Endometrial microvascular endothelial cells (primary cell): Measurements from ENCODE around the gene RASSF1. TPM values are rescaled to one million over a fixed set of nuclear protein-coding genes. Genes with fewer than 3 reads are reported as not detected.

ENCODE experiments used
- in situ Hi-C: cut with HindIII; loops from 2 replicates; pipeline ENCODE4 v1.10.0; 2017; ENCODE audit warnings: low sequenced_read_pairs, low pct_unique_long_range_greater_than_20kb; ENCODE audit errors: inconsistent ontology term
- total RNA-seq: library from RNA; depleted of rRNA; stranded (reverse); fragments of >200 nt; gene quantifications from one replicate; pipeline ENCODE4 v1.2.3, GENCODE V29; 2015; ENCODE audit errors: inconsistent ontology term

RASSF1 gene
- total RNA-seq, 1 donor from 2014 or later, result 24.7 TPM

DNA sequence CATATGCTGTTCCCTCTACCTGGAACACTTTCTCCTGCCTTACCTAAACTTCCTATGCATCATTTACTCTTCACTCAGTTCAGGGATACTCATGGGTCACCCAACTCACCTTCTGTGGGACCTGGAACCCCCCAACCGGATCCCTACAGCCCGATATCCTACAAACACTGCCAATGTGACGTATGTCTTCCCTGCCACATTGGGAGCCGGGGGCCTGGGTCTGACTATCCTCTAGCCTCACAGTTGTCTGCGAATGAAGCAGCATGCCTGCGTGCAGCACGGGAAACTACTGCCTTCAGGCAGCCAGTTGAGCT is 9.5 kb upstream of the RASSF1 start:
- in situ Hi-C loops, result no loop called here

GRCh38 chr3:50347187-50347813 is 6.7 kb upstream of the RASSF1 start:
- in situ Hi-C loops, result no loop called here

GRCh38 chr3:50345586-50346234 is 5.1 kb upstream of the RASSF1 start, which contains the start of gene ZMYND10:
ZMYND10 (minus strand) TSS chr3:50345732; CDS start chr3:50345579, 153 bp downstream.
- in situ Hi-C loops, result no loop called here

DNA sequence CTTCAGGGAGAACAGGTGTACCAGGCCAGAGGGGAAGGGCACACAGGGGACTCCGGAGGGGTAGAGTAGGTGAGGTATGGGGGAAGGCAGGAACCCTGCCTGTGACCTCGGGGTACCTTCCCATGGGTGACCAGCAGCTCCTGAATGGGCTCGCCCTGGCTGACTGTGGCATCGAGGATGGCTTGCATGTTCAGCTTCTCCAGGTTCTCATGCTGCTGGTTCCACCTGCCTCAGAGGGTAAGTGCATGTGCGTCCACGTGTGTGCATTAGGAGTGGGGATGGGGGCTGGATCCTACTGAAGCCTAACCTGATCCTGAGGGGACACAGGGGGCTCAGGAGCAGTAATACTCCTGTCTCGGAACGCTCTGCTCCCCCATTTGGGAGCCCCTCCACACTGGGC is 4.4 kb upstream of the RASSF1 start:
- in situ Hi-C loops, result no loop called here

- in situ Hi-C loops, result no loop called here
Measured at GRCh38 chr3:50342813-50343633, 2.4 kb upstream of the RASSF1 start.

DNA sequence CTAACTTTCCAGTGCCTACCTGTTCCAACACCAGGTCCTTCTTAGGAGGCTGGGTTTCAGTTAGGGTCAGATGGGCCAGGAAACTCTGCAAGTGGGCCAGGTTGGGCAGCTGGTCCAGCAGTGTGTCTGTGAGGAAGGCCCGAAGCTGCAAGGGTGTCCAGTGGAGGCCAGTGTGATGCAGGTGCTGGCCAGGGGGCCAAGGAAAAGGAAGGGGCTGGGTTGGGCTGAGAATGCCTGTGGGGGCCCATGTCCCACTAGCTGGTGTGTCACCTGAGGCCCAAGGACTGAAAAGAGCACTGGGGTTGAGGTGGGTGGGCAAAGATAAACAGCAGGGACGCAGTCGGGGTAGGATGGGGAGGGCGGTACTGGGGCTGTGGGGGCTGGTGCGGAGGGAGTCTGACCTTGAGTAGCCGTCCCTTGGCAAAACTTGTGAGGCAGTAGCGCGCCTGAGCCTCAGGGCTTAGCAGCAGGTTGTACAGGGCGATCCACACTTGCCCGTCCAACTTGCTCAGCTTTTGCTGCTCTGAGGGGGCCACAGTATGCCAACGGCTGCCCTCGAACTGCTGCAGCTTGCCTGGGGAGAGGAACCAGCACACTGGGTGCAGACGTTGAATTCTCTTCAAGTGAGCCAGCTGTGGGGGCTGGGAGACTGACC is 1.5 kb upstream of the RASSF1 start:
- in situ Hi-C loops, result no loop called here

- in situ Hi-C loops, result no loop called here
Measured at GRCh38 chr3:50341537-50341936, 901 bp upstream of the RASSF1 start.

- in situ Hi-C loops, result no loop called here
Measured at GRCh38 chr3:50340147-50340447, 539 bp downstream of the RASSF1 start.

DNA sequence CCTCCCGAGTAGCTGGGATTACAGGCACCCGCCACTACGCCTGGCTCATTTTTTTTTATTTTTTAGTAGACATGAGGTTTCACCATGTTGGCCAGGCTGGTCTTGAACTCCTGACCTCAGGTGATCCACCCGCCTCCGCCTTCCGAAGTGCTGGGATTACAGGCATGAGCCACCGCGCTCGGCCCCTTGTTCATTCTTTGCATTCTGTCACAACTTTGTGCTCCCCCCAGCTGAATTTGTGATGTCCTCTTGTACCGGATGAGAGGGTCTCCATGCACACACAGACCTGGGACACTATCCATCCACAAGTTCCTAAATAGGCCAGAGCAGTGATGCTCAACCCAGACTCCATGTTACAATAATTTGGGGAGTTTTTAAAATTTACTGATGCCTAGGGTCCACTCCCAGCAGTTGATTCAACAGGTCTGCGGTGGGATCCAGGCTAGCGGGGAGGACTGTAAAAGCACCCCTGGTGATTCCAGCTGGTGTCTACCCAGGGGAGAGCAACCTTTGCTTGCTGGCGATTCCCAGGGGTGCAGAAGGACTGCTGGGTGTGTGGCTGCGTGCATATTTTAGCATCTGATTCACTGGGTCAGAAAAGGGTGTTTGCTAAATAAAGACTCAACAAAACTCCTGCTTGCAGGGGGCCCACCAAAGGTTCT is 1.0 kb downstream of the RASSF1 start:
- in situ Hi-C loops, result loop anchor here (10.0 kb wide), 1 partner anchor 95 kb away; no protein-coding TSS in a partner anchor

DNA sequence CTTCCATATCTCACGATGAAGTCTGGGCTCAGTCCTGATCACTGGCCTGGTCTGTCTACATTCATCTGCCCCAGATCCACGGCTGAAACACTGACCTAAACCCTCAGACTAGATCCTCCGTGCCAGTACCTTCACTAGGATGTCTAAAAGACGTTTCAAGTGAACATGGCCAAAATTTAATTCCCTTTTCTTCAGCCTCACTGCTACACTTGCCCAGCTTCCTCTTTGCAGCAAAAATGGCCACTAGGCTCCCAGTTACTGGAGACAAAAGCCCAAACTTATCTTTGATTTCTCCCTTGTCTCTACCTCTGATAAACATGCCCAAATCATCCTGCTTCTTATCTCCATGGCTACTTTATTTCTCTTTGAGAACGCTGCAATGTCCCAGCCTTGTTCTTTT is 1.7 kb downstream of the RASSF1 start:
- in situ Hi-C loops, result loop anchor here (10.0 kb wide), 1 partner anchor 94 kb away; no protein-coding TSS in a partner anchor

DNA sequence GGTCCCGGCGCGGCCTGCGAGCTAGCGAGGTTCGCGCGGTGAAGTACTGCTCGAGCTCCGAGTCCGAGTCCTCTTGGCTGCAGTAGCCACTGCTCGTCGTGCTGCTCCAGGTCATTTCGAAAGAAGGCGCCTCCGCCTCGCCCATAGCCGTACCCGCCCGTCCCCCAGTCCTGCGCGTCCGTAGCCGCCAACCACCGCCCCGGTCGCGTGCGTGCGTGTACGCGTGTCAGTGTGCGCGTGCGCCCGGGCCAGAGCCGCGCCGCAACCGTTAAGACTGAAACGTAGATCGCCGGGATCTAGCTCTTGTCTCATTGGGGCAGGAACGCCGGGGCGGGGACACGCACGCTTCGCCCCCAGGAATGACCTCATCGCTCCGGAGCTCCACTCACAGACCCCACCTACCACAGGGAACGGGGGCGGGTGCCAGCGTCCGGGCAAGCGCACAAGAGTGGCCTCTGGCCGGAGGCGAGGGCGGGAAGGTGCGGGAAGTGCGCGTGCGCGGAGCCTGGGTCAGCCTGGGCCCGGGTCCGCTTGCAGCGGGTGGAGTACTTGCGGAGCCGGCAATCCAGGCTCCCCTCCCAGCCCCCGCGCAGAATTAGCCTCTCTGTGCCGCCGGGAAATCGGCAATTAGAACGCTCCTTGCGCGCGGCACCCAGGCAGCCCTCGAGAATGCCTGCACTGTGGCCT is 3.3 kb downstream of the RASSF1 start:
- in situ Hi-C loops, result loop anchor here (10.0 kb wide), 1 partner anchor 93 kb away; no protein-coding TSS in a partner anchor

GRCh38 chr3:50336452-50337174 is 4.0 kb downstream of the RASSF1 start:
- in situ Hi-C loops, result loop anchor here (10.0 kb wide), 1 partner anchor 92 kb away; no protein-coding TSS in a partner anchor

- in situ Hi-C loops, result loop anchor here (10.0 kb wide), 1 partner anchor 90 kb away; no protein-coding TSS in a partner anchor
Measured at GRCh38 chr3:50334339-50335075, 6.1 kb downstream of the RASSF1 start.

GRCh38 chr3:50333744-50334328 is 6.8 kb downstream of the RASSF1 start:
- in situ Hi-C loops, result loop anchor here (10.0 kb wide), 1 partner anchor 89 kb away; no protein-coding TSS in a partner anchor

DNA sequence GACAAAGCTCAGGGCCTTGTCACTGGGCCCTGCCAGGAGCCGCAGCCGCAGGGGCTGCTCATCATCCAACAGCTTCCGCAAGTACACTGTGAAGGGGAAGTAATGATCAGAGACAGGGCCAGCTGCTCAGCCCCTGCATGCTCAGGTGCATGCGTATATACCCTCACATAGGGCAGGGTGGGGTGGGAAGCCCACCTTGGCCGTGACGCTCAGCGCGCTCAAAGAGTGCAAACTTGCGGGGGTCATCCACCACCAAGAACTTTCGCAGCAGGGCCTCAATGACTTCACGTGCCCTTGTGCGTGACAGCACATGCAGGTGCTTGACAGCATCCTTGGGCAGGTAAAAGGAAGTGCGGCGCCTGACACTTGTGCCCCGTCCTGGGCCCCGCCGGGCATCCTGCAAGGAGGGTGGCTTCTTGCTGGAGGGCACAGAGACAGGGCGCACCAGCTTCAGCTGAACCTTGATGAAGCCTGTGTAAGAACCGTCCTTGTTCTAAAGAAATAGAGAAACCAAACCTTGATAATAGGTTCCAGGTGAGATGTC is 9.2 kb downstream of the RASSF1 start:
- in situ Hi-C loops, result loop anchor here (10.0 kb wide), 1 partner anchor 87 kb away; no protein-coding TSS in a partner anchor

- in situ Hi-C loops, result loop anchor here (10.0 kb wide), 1 partner anchor 86 kb away; no protein-coding TSS in a partner anchor
Measured at GRCh38 chr3:50330330-50330729, 10.3 kb downstream of the RASSF1 start.
